NCI-H748 (cell line): ENCODE results near the gene SEMA3D.

Experiments
- DNase-seq: peaks from one replicate; lab custom pipeline; 2025; ENCODE audit not compliant: unreplicated experiment; lab: John Stamatoyannopoulos, UW

Gene SEMA3D

DNA sequence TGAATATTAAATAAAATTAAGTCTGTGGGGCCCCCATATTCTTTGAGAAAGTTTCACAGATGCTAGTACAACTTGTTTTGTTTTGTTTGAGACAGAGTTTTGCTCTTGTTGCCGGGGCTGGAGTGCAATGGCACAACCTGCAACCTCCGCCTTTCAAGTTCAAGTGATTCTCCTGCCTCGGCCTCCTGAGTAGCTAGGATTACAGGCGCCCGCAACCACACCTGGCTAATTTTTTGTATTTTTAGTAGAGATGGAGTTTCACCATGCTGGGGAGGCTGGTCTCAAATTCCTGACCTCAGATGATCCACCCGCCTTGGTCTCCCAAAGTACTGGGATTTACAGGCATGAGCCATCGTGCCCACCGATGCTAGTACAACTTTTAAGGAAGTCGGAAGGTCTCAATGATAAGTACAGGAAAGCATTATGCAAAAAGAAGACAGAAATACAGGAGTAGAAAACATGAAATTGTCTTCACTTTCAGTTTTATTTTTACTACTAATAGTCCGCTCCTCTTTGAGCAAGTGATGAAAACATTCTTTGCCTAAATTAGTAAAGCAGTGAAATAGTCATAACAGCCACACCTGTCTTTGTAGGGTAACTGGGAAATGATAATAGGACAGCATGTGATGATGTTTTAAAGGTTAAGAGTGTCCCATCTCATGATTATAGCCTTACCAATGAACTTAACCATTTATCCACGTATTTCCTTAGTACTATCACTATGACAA lies 147.5 kb downstream of the SEMA3D start:
- no peak for DNase-seq

DNA sequence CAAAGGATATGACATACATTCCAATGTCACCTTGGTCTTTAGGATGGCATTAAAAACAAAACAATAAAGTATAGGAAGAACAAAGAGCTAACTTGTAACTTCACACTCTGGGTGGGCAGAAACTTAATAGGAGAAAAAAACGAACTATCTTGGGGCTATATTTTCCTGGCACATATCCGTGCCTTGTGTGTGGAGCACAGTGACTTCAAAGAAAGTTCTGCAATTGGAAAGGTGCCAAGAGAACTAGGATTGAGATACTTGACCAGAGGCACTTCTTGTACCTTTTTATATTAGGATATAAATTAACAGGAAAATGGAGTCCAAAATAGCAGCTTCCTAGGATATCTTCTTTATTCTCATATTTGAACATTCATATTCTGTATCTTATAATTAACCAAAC lies 148.4 kb downstream of the SEMA3D start:
- DNase-seq, result no peak

GRCh38 chr7:85033263-85033662 lies 153.6 kb downstream of the SEMA3D start:
- DNase-seq, result no peak

GRCh38 chr7:85031475-85031874 lies 155.4 kb downstream of the SEMA3D start:
- DNase-seq, result no peak

GRCh38 chr7:85030893-85031292 lies 156.0 kb downstream of the SEMA3D start:
- peak; percentile 53 for DNase-seq

DNA sequence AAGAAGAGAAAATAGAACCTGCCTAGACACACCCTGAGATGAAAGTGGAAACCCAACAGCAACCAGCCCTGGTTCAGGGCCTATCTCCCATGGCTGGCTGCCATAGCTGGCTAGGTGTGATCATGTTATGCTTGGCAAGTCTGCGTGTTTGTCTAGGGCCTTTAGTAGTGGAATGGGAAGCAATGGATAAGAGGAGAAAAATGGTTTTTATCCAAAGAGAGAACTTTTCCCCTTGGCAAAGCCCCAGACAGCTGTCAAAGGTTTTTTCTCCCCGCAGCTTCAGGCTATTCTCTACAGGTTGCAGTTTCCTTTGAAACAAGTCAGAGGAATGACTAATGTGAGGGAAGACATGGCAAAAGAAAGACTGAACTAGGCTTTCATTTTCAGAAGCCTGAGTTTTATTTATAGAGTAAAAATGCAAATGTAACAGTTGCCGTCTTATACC lies 161.5 kb downstream of the SEMA3D start:
- no peak for DNase-seq

- no peak for DNase-seq
Observed at GRCh38 chr7:85023916-85024315, 162.9 kb downstream of the SEMA3D start.

DNA sequence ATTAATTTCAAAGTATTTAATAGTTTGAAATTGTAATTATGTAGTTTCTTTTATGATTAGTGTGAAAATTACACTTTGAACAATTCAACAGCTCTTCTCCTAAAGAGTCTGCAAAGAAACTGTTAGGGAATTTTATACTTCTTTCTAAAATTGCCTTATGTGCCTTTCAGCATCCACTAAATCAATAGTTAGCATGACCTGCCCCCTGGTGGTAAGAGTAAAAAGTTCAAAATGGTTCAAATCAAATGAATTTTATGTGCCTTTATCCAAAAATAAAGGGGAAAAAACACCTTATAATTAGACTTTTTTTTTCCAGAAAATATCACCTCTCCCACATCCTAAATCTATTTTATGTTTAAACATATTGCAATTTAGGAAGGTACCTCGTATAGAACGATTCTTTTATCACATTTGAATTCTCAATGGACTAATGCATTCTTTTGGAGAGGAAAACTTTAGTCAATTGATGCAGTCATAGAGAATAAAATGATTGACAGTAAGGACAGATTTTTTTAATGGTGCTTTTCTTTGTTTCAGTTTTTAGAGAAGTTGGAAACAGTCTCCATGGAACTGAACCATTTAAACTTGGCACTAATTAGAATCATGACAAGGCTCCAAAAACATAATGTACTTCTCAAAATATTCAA lies 163.7 kb downstream of the SEMA3D start:
- peak; percentile 36 for DNase-seq

- no peak for DNase-seq
Observed at GRCh38 chr7:85022064-85022697, 164.7 kb downstream of the SEMA3D start.

DNA sequence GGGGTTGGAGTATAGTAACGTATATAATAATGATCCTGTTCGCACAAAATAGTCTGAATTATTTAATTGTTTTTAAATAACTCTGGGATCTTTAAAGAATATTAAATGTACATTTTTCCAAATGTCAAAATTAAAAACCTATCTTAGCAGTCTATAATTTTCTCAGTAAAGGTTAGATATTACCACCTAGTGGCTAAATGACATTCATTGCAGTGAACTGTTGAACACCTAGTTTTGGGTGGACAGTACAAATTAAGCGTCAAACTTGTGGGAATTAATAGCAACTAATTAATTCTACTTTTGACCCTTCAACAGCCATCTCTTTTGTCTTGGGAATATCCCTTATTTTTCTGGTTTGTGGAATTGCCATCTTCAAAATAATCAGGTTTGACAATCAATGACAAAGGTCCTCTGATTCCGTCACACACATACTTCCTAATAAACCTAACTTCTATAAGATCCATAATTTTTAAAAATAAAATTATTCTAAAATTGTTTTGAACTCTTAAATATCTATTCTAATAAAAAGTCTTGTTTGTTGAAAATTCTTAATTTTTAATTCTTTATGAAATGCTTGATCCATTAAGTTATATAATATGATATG lies 165.7 kb downstream of the SEMA3D start:
- no peak for DNase-seq

DNA sequence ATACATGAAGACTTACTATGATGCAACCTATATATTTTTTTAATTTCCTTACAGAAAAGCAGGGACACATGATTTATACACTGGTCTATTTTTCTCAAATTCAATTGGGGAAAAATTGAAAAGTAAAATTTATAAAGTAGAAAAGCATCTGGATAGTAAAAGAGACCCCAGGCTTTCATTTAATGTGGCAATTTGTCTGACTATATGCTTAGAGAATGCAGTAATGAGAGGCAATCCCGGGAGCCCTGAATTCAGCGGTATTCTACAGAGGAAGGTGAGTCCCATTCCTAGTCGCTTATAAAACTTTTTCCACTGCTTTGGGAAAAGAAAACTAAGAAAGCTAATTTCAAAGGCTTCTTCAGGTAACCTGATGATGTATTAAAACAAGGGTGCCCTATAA lies 167.1 kb downstream of the SEMA3D start:
- no peak for DNase-seq

- no peak for DNase-seq
Observed at GRCh38 chr7:85019176-85019575, 167.7 kb downstream of the SEMA3D start.

DNA sequence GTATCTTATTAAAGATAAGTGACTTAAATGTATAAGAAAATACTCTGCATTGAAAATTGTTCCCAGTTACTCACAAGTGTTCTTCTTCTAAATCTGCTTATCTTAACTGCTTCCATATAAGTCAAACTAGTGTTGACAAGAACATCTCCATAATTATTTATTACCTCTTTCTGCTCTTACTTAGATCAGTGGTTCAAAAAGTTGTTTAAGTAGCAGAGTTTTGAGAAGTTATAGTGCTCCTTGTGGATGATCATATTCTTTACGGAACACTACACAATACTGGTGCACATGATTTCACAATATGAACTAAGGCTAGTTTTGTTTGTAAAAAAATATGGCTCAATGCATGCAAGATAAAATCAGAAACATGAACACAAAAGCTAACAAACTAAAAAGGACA lies 168.4 kb downstream of the SEMA3D start:
- no peak for DNase-seq

DNA sequence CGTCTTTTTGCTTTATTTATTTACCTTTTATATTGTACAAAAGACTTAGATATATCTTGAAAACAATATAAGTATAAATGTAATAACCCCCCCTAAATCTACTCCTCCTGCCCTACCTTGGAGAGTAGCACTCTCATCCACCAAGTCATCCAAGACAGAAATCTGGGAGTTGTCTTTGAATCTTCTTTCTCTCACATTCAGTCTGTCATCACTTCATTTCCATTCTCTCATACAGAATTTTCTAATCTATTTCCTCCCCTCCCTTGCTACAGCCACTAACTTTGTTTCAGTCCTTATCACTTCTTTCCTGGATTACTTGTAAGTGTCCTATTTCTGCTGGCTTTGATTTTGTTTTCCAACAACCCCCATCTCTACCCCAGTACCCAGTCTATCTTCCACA lies 170.6 kb downstream of the SEMA3D start:
- DNase-seq, result no peak

DNA sequence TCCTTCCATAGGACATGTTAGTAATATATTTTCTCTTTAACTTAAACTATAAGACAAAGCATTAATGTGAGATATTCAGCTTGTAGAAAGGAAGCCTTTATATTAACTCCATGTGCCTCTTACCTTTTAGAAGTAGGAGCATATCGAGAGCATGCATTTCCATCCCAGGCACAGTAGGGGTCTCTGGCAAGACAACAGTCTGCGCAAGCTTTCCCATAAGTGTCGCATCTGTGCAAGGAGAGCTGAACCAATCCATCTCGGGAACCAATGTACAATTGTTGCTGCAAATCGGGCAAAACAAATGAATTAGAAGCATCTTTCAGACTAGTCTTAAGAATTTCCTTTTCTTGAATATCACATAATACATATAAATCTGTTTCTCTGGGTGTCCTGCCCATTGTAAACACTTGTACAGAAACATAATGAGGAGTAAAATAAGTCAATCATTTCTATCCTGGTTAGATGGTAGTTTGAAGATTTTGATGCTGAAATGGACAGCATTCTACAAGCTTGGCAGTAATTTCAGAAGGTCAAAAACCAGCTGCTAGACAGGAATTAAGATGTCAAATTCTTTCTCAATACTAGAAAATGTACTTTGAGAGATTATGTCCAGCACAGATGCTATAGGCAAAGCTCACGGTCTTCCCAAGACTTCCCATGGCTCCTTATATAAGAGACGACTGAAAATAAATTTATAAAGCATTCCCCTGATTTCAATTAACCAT lies 171.8 kb downstream of the SEMA3D start:
- DNase-seq, result no peak

DNA sequence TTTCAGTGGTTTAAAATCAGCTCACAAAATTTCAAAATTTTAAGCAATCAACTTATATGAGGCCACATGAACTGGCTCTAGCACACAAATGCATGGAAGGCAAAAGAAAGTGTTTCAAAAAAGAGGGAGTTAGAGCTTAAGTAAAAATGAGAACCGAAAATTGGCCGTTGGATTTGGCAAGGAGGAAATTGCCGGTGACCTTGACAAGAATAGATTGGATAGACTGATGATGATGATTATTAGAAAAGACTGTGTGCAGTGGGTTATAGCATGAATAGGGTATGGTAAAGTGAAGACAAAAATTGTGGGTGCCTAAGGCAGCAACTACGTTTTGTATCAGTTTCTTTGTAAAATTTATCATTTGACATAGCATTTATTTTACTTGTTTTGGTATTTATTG lies 175.7 kb downstream of the SEMA3D start:
- no peak for DNase-seq

GRCh38 chr7:85010306-85010705 lies 176.6 kb downstream of the SEMA3D start:
- no peak for DNase-seq

DNA sequence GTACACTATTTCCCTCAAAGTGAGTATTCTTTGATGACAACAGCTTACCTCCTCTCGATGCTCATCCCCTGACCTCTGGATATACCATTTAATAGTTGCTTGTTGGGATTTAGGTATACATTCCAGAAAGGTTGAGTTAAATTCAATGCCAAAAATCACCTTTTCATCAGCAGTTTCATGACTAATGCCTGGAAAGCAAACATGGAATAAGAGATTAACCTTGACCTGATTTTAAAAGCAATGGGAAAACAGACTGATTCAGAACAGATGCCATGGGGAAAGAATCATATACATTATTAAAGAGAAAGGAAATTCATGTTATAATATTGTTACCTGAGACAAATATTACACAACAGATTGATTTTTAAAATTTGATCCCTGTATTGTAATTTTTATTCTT lies 180.1 kb downstream of the SEMA3D start:
- DNase-seq, result no peak

GRCh38 chr7:85004402-85004801 lies 182.5 kb downstream of the SEMA3D start:
- DNase-seq, result no peak

GRCh38 chr7:85001495-85002345 lies 185.1 kb downstream of the SEMA3D start:
- DNase-seq, result no peak
